Stimulated activated CD8-positive, alpha-beta memory T cell treated with anti-CD3 and anti-CD28 coated beads, Interleukin-7, amount 100 ng/mL, for 1 hour (primary cell): ENCODE results near the gene GSG1L.
"Not testable (repeated sequence)": the region's sequence is repeated elsewhere in the genome, so short reads cannot be mapped to it uniquely, and the experiment has no call there.

Source experiments
- DNase-seq, 2 donors: peaks; one replicate each; pipeline ENCODE4 v3.0.0-alpha.2; 2020; ENCODE audit warnings: low read depth in 2 of 2

GSG1L gene

DNA sequence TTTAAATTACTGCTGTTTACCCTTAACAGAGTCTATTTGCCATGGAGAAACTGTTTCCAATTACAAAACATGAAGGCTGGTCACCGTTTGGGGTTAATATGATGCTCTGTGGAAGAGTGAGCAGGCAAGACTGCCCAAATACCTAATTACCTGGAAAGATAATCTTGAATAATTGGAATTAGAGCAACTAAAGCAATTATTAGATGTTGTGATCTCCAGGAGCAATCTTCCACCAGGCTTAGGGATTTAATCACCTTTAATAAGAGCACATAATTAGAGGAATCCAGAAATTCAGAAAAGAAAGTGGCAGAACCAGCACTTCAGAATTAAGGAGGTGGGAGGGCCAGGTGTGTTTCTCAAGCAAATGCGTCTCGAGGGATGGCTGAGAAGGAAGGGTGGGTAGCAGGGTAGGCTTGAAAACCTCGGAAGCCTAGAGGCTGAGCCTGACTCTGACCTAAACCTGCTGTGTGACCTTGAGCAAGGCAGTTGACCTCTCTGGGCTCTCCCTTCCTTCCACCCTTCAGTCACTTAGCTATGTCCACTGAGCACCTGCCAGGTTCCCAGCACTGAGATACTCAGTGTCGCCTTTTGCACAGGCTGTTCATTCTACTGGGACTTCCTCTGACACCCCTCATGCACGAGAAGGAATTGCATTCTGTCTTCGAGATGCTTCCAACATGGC lies 113.2 kb downstream of the GSG1L start:
- DNase-seq, result no peak

DNA sequence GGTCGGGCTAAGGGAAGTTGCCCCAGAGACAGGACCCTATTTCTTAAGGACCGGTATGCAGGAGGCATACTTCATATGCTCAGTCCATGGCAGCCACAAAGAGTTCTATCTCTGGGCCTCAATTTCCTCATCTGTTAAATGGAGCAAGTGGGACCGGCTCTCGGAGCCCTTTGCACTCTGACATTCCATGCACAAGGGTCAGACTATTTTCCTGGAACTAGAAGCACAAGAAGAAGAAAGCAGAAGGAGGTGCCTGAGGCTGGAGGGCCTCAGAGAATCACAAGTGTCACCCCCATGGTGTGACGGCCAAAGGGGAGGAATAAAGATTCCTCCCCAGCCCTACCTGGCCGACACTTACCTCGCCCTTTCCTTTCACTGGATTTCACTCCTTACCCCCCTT lies 115.8 kb downstream of the GSG1L start:
- DNase-seq, result no peak

DNA sequence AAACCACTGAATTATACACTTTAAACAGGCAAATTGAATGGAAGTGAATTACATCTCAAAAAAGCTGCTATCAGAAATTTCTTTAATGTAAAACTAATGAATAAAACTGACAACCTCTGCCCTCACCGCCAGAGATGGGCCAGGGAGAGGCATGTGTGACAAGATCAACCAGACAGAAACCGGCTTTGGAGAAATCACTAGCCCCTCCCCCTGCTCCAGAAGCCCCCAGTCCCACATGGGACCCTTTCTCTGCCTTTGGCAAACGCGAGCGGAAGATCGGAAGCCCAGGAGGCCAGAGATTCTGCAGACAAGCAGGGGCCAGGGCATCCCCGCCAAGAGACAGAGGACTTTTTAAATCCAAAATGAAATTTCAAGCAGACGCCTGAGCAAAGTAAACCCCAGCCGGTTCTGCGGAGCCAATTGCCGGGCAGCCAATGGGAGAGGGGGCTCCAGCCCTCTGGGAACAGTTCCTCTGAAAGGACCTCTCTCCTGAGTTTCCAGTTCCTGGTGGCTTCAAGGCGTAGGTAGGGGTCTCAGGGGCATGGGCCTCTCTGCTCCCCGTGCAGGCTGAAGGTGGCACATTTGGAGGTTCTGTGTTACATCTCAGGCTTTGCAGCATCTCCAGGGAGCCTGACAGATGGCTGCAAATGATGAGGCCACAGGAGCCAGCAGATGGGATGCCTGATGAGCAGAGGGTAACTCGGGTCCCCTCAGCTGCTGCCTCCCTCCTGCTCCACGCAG lies 118.1 kb downstream of the GSG1L start:
- DNase-seq, result no peak

DNA sequence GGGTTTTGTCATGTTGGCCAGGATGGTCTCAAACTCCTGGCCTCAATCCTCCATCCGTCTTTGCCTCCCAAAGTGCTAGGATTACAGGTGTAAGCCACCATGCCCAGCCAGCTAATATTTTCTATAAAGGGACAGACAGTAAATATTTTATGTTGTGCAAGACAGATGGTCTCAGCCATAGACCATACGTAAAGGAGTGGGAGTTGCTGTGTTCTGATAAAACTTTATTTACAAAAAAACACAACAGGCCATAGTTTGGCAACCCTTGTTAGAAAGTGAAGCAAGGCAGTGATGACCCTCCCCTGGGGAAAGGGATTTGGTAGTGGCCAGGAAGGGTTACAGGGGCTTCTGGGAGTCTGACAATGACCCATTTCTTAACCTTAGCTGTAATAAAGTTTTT lies 119.7 kb downstream of the GSG1L start:
- DNase-seq, result no peak

DNA sequence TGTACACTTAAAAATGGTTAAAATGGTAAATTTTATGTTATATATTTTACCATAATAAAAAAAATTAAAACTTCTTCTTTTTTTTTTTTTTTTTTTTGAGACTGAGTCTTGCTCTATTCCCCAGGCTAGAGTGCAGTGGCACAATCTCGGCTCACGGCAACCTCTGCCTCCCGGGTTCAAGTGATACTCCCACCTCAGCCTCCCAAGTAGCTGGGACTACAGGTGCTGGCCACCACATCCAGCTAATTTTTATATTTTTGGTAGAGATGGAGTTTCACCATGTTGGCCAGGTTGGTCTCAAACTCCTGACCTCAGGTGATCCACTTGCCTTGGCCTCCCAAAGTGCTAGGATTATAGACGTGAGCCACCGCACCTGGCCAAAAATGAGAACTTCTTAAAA lies 121.4 kb downstream of the GSG1L start:
- not testable (repeated sequence) for DNase-seq

DNA sequence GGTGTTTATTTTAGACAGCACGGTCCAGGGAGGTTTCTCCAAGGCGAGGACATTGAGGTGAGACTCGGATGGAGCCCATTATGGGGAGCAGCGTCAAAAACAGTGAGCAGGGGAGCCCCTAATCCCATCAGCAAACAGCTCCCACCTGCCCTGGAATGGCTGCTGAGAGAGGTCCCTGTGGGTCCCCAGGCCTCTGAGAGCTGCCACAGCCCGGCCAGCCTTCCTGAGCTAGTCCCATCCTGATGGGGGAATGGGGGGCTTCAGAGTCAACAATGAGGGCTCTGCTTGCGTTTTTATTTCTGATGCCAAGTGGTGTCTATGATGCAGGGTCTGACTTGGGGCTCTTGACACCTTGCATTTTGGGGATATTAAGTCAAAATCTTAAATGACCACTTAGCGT lies 128.4 kb downstream of the GSG1L start:
- no peak for DNase-seq

DNA sequence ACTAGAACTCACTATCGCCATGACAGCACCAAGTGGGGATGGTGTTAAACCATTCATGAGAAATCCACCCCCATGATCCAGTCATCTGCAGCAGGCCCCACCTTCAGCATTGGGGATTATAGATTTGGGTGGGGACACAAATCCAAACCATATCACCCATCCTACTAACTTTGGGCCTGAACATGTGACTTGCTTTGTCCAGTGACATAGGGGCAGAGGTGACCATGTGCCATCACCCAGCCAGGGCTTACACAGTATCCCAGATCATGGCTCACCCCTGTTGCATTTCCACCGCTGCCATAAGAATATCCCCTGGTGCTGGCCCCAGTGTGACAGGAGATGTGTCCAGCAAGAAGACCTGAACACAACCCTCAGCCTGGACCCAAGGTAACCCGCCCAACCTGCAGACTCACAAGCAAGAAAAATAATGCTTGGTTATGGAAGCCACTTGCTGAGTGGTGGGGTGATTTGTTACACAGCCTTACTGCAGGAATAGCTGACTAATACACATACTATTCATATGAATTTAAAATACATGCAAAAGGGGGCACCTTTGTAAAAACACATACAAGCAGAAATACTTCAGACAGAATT lies 130.9 kb downstream of the GSG1L start:
- no peak for DNase-seq

DNA sequence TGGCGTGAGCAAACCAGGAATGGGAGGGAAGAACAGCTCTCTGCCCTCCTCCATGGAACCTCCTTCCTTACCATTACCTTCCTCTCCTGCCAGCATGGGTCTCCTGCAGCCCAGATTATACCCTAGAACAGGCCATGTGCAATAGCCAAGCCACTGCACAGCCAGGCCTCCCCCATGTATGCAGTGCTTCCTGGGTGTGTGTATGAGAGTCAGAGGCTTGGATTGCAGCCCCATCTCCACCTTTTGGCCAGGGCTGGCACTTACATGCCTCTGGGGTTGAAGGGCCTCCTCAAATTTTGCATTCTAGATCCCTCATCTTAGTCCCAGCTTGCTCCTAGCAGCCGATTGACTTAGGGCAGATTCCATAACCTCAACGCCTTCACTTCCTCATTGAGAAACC lies 133.7 kb downstream of the GSG1L start:
- no peak for DNase-seq

DNA sequence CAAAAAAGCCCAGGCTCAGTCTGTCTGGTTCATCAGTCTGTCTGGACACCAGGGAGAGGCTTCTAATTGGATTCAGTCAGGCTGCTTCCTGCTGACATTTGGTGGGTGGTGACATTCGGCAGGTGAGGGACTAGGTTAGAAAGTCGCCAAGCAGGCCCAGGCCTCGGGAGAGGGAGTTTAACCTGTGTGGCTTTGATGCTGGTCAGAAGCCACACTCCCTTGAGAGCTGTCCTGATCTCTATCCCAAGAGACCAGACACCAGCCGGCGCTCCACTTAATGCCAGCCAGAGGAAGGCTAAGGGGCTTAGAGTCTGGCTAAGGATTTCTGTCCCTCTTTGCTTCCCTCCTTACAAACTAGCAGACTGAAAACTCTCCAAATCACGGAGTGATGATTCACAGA lies 135.0 kb downstream of the GSG1L start:
- DNase-seq, result no peak

DNA sequence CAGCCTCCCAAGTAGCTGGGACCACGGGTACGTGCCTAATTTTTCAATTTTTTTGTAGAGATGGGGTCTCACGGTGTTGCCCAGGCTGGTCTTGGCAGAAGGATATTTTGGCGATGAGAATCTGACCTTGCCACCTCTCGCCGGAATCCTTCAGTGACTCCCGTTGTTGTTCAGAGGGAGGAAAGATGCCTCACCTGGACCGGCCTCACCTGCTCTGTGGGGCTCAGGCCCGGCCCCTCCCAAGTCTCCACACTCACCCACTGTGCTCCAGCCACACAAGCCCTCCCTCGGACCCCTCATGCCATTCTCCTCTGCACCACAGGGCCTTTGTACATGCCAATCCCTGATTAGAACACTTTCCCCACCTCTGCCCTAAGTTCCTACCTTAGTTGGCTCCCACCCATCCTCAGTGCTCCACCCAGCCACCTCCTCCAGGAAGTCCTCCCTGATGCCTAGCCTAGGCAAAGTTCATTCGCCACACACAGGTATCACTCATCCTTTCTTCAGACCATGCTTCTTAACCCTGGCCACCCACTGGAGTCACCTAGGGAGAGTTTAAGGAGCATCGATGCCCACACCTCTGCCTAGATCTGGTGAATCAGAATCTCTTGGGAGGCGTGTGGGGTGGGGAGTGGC lies 136.1 kb downstream of the GSG1L start:
- no peak for DNase-seq

DNA sequence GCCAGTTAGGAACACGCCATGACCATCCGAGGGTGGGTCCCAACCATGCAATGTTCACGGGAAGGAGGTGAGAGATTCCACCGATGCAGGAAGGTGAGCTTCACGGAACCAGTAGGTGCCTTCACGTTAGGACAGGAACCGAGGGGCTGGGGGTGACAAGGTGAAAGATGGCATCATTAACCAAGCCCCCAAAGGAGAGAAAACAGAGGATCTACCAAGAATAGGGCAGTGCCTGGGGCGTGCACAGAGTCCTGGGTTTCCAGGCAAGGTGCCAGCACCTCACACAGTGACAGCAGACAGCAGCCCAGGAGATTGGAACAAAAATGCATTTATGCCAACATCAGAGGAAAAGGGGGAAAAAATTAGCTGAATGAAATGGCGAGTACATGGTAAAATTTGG lies 137.9 kb downstream of the GSG1L start:
- DNase-seq, result no peak

DNA sequence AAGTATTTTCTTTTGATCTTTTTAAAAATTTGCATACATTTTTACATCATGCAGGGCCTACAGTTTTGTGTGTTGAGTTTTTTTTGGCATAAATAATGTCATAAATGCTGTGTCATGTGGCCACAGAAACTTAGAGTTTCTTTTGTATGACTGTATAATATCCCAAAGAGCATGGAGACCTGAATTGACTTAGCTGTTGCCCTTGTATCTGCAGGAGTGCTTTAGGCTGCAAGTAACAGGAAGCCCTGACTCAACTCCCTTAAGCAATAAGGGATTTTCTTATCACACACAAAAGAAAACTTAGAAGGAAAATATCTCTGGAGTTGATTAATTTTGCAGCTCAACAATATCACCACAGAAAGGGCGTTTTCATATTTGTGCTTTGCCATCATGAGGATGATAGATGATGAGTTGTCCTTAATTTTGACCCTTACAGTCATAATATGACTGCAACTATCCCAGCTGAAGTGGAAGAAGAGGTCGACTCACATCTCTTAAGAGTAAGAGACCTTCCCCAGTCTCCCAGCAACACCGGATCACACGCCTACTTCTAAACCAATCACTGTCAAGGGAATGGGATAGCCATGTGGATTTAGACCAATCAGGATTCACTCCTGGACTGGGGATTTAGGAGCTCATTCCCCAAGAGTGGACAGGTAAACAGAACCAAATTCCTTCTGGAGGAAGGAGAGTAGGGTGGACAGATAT lies 138.9 kb downstream of the GSG1L start:
- no peak for DNase-seq

DNA sequence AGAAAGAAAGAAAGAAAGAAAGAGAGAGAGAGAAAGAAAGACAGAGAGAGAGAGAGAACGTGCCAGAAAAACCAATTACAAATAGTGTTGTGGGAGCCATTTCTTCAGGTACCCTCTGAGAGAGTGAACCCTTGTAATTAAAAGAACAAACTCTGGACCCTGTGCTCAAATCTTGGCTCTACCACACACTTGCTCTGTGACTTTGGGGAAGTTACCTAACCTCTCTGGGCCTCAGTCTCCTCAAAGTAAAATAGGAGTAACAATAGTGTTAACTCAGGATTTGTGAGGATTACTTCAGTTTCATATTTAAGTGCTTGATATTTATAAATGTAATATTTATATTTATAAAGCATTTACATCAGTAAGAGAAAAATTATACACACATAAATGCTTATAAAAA lies 139.8 kb downstream of the GSG1L start:
- no peak for DNase-seq

DNA sequence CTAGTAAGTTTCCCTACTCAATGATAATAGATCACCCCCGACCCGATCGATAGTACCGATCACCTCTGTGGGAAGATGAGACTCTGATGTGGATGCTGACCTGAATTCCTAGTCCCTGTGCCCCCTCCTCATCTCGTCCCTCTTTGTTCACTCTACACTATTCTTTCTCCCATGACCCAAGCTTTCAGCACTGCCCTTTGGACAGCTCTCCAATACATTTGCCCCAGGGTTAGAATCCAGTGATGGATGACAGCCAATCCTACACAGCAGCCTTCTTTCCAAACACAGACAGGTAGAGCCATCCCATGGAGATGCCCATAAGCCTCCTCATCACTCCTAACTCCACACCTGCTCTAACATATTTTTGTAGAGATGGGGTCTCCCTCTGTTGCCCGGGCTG lies 141.1 kb downstream of the GSG1L start:
- no peak for DNase-seq

DNA sequence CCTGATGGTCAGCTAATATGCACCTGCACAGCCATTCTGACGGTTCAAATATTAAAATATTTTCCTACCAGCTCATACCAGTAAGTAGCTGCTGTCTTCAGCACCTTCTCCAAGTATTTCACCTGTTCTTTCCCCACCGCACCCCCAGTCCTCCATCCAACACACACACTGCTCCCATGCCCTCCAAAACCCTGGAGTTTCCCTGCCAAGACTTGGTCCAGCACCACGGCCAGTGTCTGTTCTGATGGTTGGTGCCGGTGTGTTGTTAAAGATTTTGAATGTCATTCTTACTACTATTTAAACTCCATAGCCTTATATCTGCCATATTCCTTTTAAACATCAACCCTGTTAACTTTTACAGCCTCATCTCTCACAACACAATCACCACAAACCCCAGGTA lies 142.4 kb downstream of the GSG1L start:
- DNase-seq, result no peak

DNA sequence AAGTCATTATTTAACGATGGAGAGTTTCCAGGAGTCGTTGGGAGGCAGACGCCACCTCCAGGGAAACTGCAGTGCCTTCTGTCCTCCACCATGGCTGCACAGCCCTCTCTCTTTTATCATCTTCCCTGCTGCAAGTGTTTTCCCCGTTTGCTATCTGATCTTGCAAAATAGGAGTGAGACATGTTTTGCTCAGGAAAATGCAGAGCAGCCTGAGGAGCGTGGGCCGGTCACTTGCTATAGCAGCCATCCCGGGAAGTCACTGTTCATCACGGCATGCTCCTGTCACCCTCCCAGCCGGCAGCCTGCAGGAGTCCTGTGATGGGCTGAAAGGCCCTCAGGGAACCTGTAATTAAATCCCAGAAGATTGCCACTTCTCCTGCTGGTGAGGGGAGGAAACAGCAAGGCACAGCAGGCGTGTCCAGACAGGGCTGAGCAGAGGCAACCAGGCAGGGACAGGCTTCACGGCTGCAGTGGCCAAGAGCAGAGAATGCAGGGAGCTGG lies 143.1 kb downstream of the GSG1L start:
- DNase-seq, result no peak

DNA sequence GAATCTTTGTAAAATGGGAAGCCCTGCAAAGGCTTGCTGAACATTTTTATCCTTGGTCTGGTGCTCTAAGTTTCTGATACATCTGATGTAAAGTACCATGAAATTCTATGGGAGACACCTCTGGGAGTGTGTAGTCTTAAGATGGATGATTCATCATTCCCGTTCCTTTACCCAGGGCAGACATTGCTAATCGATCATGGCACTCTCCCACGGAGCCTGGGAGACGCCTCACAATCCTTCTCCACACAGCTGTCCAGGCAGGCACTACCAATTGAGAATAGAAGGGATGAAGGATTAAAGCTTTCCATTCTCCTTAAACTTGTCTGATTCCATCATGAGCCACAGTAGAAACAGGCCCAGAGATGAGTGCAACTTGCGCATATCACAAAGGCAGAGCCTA lies 144.8 kb downstream of the GSG1L start:
- no peak for DNase-seq

DNA sequence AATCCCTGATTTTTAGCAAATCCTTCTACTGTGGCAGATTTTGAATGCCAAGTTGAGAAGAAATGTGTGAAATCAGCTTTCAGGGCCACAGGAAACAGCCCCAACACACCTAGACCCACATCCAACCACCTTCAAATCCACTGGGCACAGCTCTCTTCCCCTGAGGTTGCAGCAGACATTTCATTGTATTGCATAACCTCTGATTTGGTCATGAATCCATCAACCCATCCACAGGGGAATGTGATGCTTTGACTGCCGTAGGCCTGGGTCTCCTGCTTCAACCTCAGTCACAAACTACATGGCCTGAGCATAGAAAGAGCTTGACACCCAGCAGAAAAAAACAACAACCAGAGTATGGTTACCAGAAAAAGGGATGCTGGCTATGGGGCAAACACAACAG lies 145.6 kb downstream of the GSG1L start:
- no peak for DNase-seq

DNA sequence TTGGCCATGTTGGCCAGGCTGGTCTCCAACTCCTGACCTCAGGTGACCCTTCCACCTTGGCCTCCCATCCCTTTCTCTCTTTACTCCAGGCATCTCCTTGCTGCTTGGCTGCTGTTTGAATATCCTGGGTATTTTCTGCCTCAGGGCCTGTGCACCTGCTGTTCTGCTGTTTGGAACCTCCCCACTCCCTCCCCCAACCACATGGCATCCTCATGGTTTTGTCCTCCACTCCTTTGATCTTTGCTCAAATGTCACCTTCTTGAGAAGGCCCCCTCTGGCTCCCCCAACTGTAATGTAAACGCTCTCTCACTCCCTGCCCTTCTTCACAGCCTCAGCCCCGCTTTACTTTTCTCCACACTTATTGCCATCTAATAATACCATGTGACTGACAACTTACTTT lies 152.0 kb downstream of the GSG1L start:
- DNase-seq, result no peak

DNA sequence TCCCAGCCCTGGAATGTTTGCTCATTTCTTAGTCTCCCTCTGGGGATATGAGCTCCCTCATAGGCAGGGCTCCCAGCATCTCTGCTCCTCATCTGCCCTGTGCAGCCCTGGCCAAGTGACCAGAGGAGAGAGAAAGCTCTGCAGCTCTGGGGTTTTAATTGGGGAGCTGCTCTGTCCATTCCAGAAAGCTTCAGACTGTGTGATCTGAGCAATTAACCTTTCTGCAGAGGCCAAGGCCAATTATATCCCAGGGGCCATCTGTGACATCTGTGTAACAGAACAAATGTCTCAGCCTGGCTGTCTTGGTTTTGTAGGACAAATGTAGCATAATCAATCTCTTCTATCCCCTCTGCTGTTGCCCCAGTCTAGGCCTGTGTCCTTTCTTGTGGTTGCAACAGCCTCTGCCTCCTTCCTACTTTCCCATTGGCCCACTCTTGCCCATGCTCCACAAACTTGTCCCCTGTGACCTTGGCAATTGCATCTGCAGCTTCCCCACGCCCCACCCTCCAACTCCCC lies 156.0 kb downstream of the GSG1L start:
- DNase-seq, result no peak

DNA sequence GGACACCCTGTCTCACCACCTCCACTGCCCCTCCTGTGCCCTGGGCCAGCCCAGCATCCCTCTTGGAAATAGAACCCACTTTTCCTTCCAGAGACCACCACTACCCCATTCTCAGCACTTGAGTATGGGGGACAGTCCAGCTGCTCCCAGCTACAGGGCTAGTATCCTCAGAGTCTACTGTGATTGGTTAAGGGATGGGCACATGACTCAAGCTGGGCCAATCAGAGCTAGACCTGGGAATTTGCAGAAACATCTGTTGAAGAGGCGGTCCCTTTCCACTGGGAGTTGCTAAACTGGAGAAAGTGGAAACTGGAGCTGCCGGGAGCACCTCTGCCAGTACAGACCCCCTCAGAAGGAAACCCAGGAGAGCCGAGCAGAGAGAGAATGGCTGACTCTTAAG lies 156.6 kb downstream of the GSG1L start:
- DNase-seq, result no peak
